Fibroblast of peridontal ligament (primary cell): ENCODE data around the gene CHKB.
A peak's percentile ranks its signal among the peaks of the same experiment; 100 is the strongest.

Experiments
- DNase-seq: peaks from one replicate; pipeline ENCODE4 v3.0.0-alpha.2; 2010; ENCODE audit errors: extremely low read depth

Gene CHKB

GRCh38 chr22:50599816-50600455, 17.3 kb upstream of the CHKB start:
- DNase-seq = peak; percentile 9

GRCh38 chr22:50597097-50597496, 14.4 kb upstream of the CHKB start:
- DNase-seq = no peak

GRCh38 chr22:50595189-50595588, 12.5 kb upstream of the CHKB start:
- no peak for DNase-seq

GRCh38 chr22:50587407-50587806, 4.8 kb upstream of the CHKB start:
- DNase-seq = no peak

GRCh38 chr22:50586416-50586815, 3.8 kb upstream of the CHKB start:
- no peak for DNase-seq

GRCh38 chr22:50585781-50586180, 3.1 kb upstream of the CHKB start:
- DNase-seq = no peak

GRCh38 chr22:50585238-50585637, 2.6 kb upstream of the CHKB start:
- no peak for DNase-seq

- no peak for DNase-seq
Observed at GRCh38 chr22:50584106-50585096, 1.8 kb upstream of the CHKB start.

GRCh38 chr22:50583294-50583861, 729 bp upstream of the CHKB start:
- no peak for DNase-seq

- DNase-seq = peak; percentile 11
Observed at GRCh38 chr22:50581950-50582492, 628 bp downstream of the CHKB start.

GRCh38 chr22:50581031-50581949, 1.4 kb downstream of the CHKB start:
- DNase-seq = no peak

GRCh38 chr22:50579752-50580151, 2.9 kb downstream of the CHKB start:
- no peak for DNase-seq

GRCh38 chr22:50578776-50579310, 3.8 kb downstream of the CHKB start:
- no peak for DNase-seq

- DNase-seq = peak; percentile 22
Observed at GRCh38 chr22:50577987-50578775, 4.5 kb downstream of the CHKB start, which contains the start of gene CPT1B. TSS of gene CPT1B (minus strand) at chr22:50578427. CDS start at chr22:50577915, 512 bp downstream.

GRCh38 chr22:50577697-50577986, 5.0 kb downstream of the CHKB start:
- no peak for DNase-seq

GRCh38 chr22:50576806-50577696, 5.6 kb downstream of the CHKB start:
- no peak for DNase-seq

GRCh38 chr22:50576070-50576469, 6.6 kb downstream of the CHKB start:
- DNase-seq = peak; percentile 10

- DNase-seq = no peak
Observed at GRCh38 chr22:50575426-50575941, 7.2 kb downstream of the CHKB start.

GRCh38 chr22:50574383-50574755, 8.3 kb downstream of the CHKB start:
- DNase-seq = no peak
